Femur (tissue), 1 donor: Measurements from ENCODE around the gene TMEM158.

Experiments used
- DNase-seq: peaks from one replicate; pipeline ENCODE4 v3.0.0-alpha.2; 2017

TMEM158 gene

GRCh38 chr3:45226206-45226915 lies at the start of gene TMEM158:
Gene TMEM158 (minus strand): TSS chr3:45226287. CDS start chr3:45226027, 260 bp downstream.
- DNase-seq = peak; percentile 85

- no peak for DNase-seq
These were observed 49.1 kb upstream of the TMEM158 start for GRCh38 chr3:45275006-45275704.

GRCh38 chr3:45273681-45274515 lies 47.8 kb upstream of the TMEM158 start:
- DNase-seq = no peak

- no peak for DNase-seq
These were observed 46.9 kb upstream of the TMEM158 start for GRCh38 chr3:45272828-45273470.

- DNase-seq = no peak
These were observed 46.1 kb upstream of the TMEM158 start for GRCh38 chr3:45272032-45272810.

- no peak for DNase-seq
These were observed 43.9 kb upstream of the TMEM158 start for GRCh38 chr3:45269952-45270351.

GRCh38 chr3:45267097-45267496 lies 41.0 kb upstream of the TMEM158 start:
- DNase-seq = no peak

- no peak for DNase-seq
These were observed 35.4 kb upstream of the TMEM158 start for GRCh38 chr3:45261333-45262110.

GRCh38 chr3:45259133-45259532 lies 33.0 kb upstream of the TMEM158 start:
- no peak for DNase-seq

GRCh38 chr3:45258317-45258716 lies 32.2 kb upstream of the TMEM158 start:
- DNase-seq = no peak

GRCh38 chr3:45253316-45253715 lies 27.2 kb upstream of the TMEM158 start:
- DNase-seq = no peak

GRCh38 chr3:45252826-45253225 lies 26.7 kb upstream of the TMEM158 start:
- no peak for DNase-seq

- no peak for DNase-seq
These were observed 23.3 kb upstream of the TMEM158 start for GRCh38 chr3:45249391-45249790.

- DNase-seq = no peak
These were observed 20.2 kb upstream of the TMEM158 start for GRCh38 chr3:45246241-45246640.

- DNase-seq = no peak
These were observed 18.3 kb upstream of the TMEM158 start for GRCh38 chr3:45244356-45244755.

- no peak for DNase-seq
These were observed 15.1 kb upstream of the TMEM158 start for GRCh38 chr3:45241206-45241605.

GRCh38 chr3:45240292-45240691 lies 14.2 kb upstream of the TMEM158 start:
- no peak for DNase-seq

GRCh38 chr3:45239254-45239653 lies 13.2 kb upstream of the TMEM158 start:
- no peak for DNase-seq

- DNase-seq = no peak
These were observed 10.9 kb upstream of the TMEM158 start for GRCh38 chr3:45236964-45237363.

GRCh38 chr3:45235409-45235808 lies 9.3 kb upstream of the TMEM158 start:
- DNase-seq = no peak

GRCh38 chr3:45234250-45234649 lies 8.2 kb upstream of the TMEM158 start:
- no peak for DNase-seq
